H1 (cell line): Measurements from ENCODE around the gene ZNF565. TPM values are rescaled to one million over a fixed set of nuclear protein-coding genes. Genes with fewer than 3 reads are reported as not detected.

ENCODE experiments used
- CTCF ChIA-PET: fragments of 300-600 bp; sonication (Branson Sonifier 250); formaldehyde crosslinking; loops from one replicate; lab custom pipeline; 2021; ENCODE audit not compliant: partially characterized antibody; lab: Charles Lee
- POLR2A ChIA-PET: fragments of 300-600 bp; sonication (Branson Sonifier 250); formaldehyde crosslinking; loops from one replicate; lab custom pipeline; 2021; ENCODE audit warnings: inconsistent platforms; ENCODE audit not compliant: partially characterized antibody; lab: Charles Lee
- DNase-seq, 2 experiments: peaks; one replicate each; pipeline versions ENCODE4 v3.0.0 to v3.0.0-alpha.2; 2010 to 2022; ENCODE audit warnings: low spot score in 2 of 2, low read depth in 1 of 2, mixed read lengths in 1 of 2
- FAIRE-seq: peaks from 2 replicates; lab custom pipeline; 2011; peaks lifted over from hg19 to GRCh38; lab: Jason Lieb, UNC
- H2AFZ ChIP-seq: 2 replicates; pipeline ENCODE4 v1.8.1; 2012; ENCODE audit warnings: low read length, inconsistent platforms
- H2AK5ac ChIP-seq: 2 replicates; pipeline ENCODE4 v1.6.1; 2013; ENCODE audit warnings: low read depth, low read length
- H2BK120ac ChIP-seq: replicated peaks from 2 replicates; pipeline ENCODE3; 2013; ENCODE audit warnings: low read depth, low read length, inconsistent platforms
- H2BK12ac ChIP-seq: 2 replicates; pipeline ENCODE4 v1.6.1; 2013; ENCODE audit warnings: low read depth, low read length
- H2BK15ac ChIP-seq: 2 replicates; pipeline ENCODE4 v1.6.1; 2013; ENCODE audit warnings: low read length
- H2BK20ac ChIP-seq: 2 replicates; pipeline ENCODE4 v1.6.1; 2013; ENCODE audit warnings: low read length
- H2BK5ac ChIP-seq: 2 replicates; pipeline ENCODE4 v1.6.1; 2013; ENCODE audit warnings: low read depth, low read length
- H3K14ac ChIP-seq: 2 replicates; pipeline ENCODE4 v1.6.1; 2013; ENCODE audit warnings: inconsistent platforms; ENCODE audit not compliant: insufficient read length
- H3K18ac ChIP-seq: 2 replicates; pipeline ENCODE4 v1.6.1; 2013; ENCODE audit warnings: low read length; ENCODE audit errors: extremely low read depth
- H3K23ac ChIP-seq: 2 replicates; pipeline ENCODE4 v1.6.1; 2013; ENCODE audit warnings: inconsistent platforms; ENCODE audit not compliant: insufficient read length
- H3K23me2 ChIP-seq: 2 replicates; pipeline ENCODE4 v1.6.1; 2013; ENCODE audit warnings: low read depth, low read length
- H3K27ac ChIP-seq: 2 replicates; pipeline ENCODE4 v1.6.1; 2011; ENCODE audit warnings: low read depth, low read length, inconsistent platforms
- H3K27me3 ChIP-seq, 4 experiments: replicated peaks in 1 of 4; 1 replicate in 1 of 4; 2 replicates in 3 of 4; pipeline versions ENCODE4 v1.6.1 to v1.8.1; 2011 to 2013; ENCODE audit warnings: low read length in 3 of 4, mild to moderate bottlenecking in 3 of 4, inconsistent platforms in 2 of 4, mixed read lengths in 2 of 4, moderate library complexity in 1 of 4; ENCODE audit not compliant: control insufficient read depth in 3 of 4, insufficient read depth in 3 of 4; ENCODE audit errors: extremely low read depth in 1 of 4
- H3K36me3 ChIP-seq, 4 experiments: 2 replicates each; pipeline versions ENCODE4 v1.6.1 to v1.8.1; 2011 to 2013; ENCODE audit warnings: mild to moderate bottlenecking in 4 of 4, low read length in 3 of 4, moderate library complexity in 2 of 4, control low read depth in 1 of 4, inconsistent platforms in 1 of 4; ENCODE audit not compliant: insufficient read depth in 4 of 4, control insufficient read depth in 2 of 4
- H3K4ac ChIP-seq: replicated peaks from 2 replicates; pipeline ENCODE3; 2013; ENCODE audit warnings: low read length, low read depth, mixed read lengths, inconsistent platforms; ENCODE audit not compliant: insufficient read length
- H3K4me1 ChIP-seq, 4 experiments: replicated peaks in 1 of 4; 1 replicate in 1 of 4; 2 replicates in 3 of 4; pipeline versions ENCODE4 v1.6.1 to v1.8.1; 2011 to 2013; ENCODE audit warnings: low read length in 3 of 4, inconsistent platforms in 2 of 4, mixed read lengths in 1 of 4; ENCODE audit not compliant: insufficient read depth in 4 of 4, control insufficient read depth in 3 of 4
- H3K4me2 ChIP-seq, 2 experiments: 2 replicates each; pipeline versions ENCODE4 v1.6.1 to v1.8.1; 2011 to 2013; ENCODE audit warnings: low read depth in 2 of 2, low read length in 2 of 2, control low read depth in 1 of 2, inconsistent platforms in 1 of 2, mild to moderate bottlenecking in 1 of 2; ENCODE audit not compliant: insufficient read depth in 1 of 2
- H3K4me3 ChIP-seq, 4 experiments: fragments of 200-600, 300-600 bp in 1 of 4; sonication (generic), shearing (Covaris generic), sonication (Bioruptor Twin) in 1 of 4; 2 replicates each; pipeline versions ENCODE4 v1.5.1 to v1.8.1; 2011 to 2016; ENCODE audit warnings: low read length in 4 of 4, low read depth in 3 of 4, control low read depth in 2 of 4, inconsistent platforms in 2 of 4, mild to moderate bottlenecking in 2 of 4, mixed read lengths in 1 of 4, moderate library complexity in 1 of 4; ENCODE audit not compliant: insufficient read depth in 2 of 4; ENCODE audit errors: extremely low read depth in 1 of 4
- H3K56ac ChIP-seq: replicated peaks from 2 replicates; pipeline ENCODE3; 2013; ENCODE audit warnings: low read depth, mild to moderate bottlenecking, mixed read lengths, low read length, inconsistent platforms; ENCODE audit not compliant: insufficient read length
- H3K79me1 ChIP-seq: 2 replicates; pipeline ENCODE4 v1.6.1; 2013; ENCODE audit warnings: low read depth, low read length, control low read depth
- H3K79me2 ChIP-seq, 2 experiments: 2 replicates each; pipeline versions ENCODE4 v1.6.1 to v1.8.1; 2012 to 2013; ENCODE audit warnings: low read length in 2 of 2, mild to moderate bottlenecking in 2 of 2, inconsistent platforms in 1 of 2; ENCODE audit not compliant: insufficient read depth in 2 of 2, control insufficient read depth in 1 of 2
- H3K9ac ChIP-seq, 4 experiments: replicated peaks in 1 of 4; 1 replicate in 1 of 4; 2 replicates in 3 of 4; pipeline versions ENCODE4 v1.6.1 to v1.8.1; 2011 to 2013; ENCODE audit warnings: low read depth in 3 of 4, low read length in 3 of 4, control low read depth in 2 of 4, mild to moderate bottlenecking in 2 of 4, moderate library complexity in 2 of 4, inconsistent platforms in 1 of 4; ENCODE audit errors: extremely low read depth in 1 of 4
- H3K9me3 ChIP-seq, 2 experiments: 2 replicates each; pipeline versions ENCODE4 v1.6.1 to v1.8.1; 2012 to 2013; ENCODE audit warnings: mild to moderate bottlenecking in 2 of 2, moderate library complexity in 2 of 2, control low read depth in 1 of 2, inconsistent platforms in 1 of 2, low read depth in 1 of 2, low read length in 1 of 2, mixed read lengths in 1 of 2; ENCODE audit not compliant: insufficient read depth in 2 of 2
- H4K20me1 ChIP-seq, 2 experiments: replicated peaks in 1 of 2; 2 replicates each; pipeline versions ENCODE3 to v1.8.1; 2011 to 2013; ENCODE audit warnings: inconsistent platforms in 2 of 2, low read length in 2 of 2, mild to moderate bottlenecking in 1 of 2; ENCODE audit not compliant: insufficient read depth in 2 of 2, control insufficient read depth in 1 of 2
- H4K5ac ChIP-seq: 2 replicates; pipeline ENCODE4 v1.6.1; 2013; ENCODE audit warnings: low read length, low read depth, mixed read lengths, inconsistent platforms; ENCODE audit not compliant: insufficient read length
- H4K8ac ChIP-seq: 2 replicates; pipeline ENCODE4 v1.8.0; 2013; ENCODE audit warnings: mild to moderate bottlenecking, moderate library complexity, low read length, inconsistent platforms; ENCODE audit not compliant: insufficient read depth; ENCODE audit errors: extremely low read depth
- H4K91ac ChIP-seq: replicated peaks from 2 replicates; pipeline ENCODE3; 2013; ENCODE audit warnings: low read length, mixed read lengths, inconsistent platforms; ENCODE audit not compliant: insufficient read length
- BACH1 ChIP-seq: IDR thresholded peaks from 2 replicates; pipeline ENCODE4 v1.6.1; 2012; ENCODE audit warnings: low read length, improper control_type of control experiment
- BRCA1 ChIP-seq: IDR thresholded peaks from 2 replicates; pipeline ENCODE4 v1.6.1; 2012; ENCODE audit warnings: low read depth, low read length, improper control_type of control experiment
- CBX5 ChIP-seq: fragments of 300-800, 300-1000 bp; sonication (generic); IDR thresholded peaks from 2 replicates; pipeline ENCODE4 v1.7.1; 2016; ENCODE audit warnings: antibody characterized with exemption, low read length, low read depth
- CREB1 ChIP-seq: IDR thresholded peaks from 2 replicates; pipeline ENCODE4 v1.6.1; 2012; ENCODE audit warnings: inconsistent platforms
- EP300 ChIP-seq, 2 experiments: IDR thresholded peaks; 1 replicate in 1 of 2; 2 replicates in 1 of 2; pipeline ENCODE4 v1.6.1; 2011 to 2012; ENCODE audit warnings: low read depth in 2 of 2, low read length in 2 of 2, mild to moderate bottlenecking in 2 of 2, borderline replicate concordance in 1 of 2, inconsistent platforms in 1 of 2, moderate library complexity in 1 of 2
- GABPA ChIP-seq: IDR thresholded peaks from 2 replicates; pipeline ENCODE4 v1.6.1; 2011; ENCODE audit warnings: mild to moderate bottlenecking, low read length, moderate library complexity, borderline replicate concordance; ENCODE audit not compliant: insufficient read depth
- HDAC6 ChIP-seq: IDR thresholded peaks from one replicate; pipeline ENCODE4 v1.7.1; 2012; ENCODE audit warnings: low read depth, mild to moderate bottlenecking, inconsistent platforms, low read length, moderate library complexity
- JUND ChIP-seq: IDR thresholded peaks from 2 replicates; pipeline ENCODE4 v1.6.1; 2011; ENCODE audit warnings: mild to moderate bottlenecking, improper control_type of control experiment, low read length
- MAX ChIP-seq: IDR thresholded peaks from 2 replicates; pipeline ENCODE4 v1.6.1; 2012; ENCODE audit warnings: inconsistent platforms
- NRF1 ChIP-seq: IDR thresholded peaks from 2 replicates; pipeline ENCODE4 v1.6.1; 2011; ENCODE audit warnings: mild to moderate bottlenecking, low read depth, low read length, improper control_type of control experiment
- RXRA ChIP-seq: IDR thresholded peaks from 2 replicates; pipeline ENCODE4 v1.6.1; 2011; ENCODE audit warnings: low read depth, mild to moderate bottlenecking, low read length, moderate library complexity; ENCODE audit not compliant: insufficient read depth
- TAF1 ChIP-seq: IDR thresholded peaks from 2 replicates; pipeline ENCODE4 v1.6.1; 2011; ENCODE audit warnings: mild to moderate bottlenecking, low read depth, low read length
- TAF7 ChIP-seq: optimal IDR thresholded peaks from 2 replicates; pipeline ENCODE3; 2011; ENCODE audit warnings: low read depth, mild to moderate bottlenecking, inconsistent platforms, low read length, moderate library complexity, borderline replicate concordance
- TCF12 ChIP-seq: IDR thresholded peaks from 2 replicates; pipeline ENCODE4 v1.6.1; 2011; ENCODE audit warnings: low read depth, mild to moderate bottlenecking, low read length
- WGBS, 2 experiments: shearing (Covaris generic) in 1 of 2; methylation state at CpG; one replicate each; pipeline versions ENCODE4 v1.1.6 to v1.1.7; 2013 to 2015; ENCODE audit warnings: low lambda C conversion rate in 2 of 2, mixed read lengths in 2 of 2, inconsistent platforms in 1 of 2, low coverage in 1 of 2, missing lambda C conversion rate in 1 of 2; ENCODE audit not compliant: insufficient replicate concordance in 2 of 2, insufficient coverage in 1 of 2, insufficient read length in 1 of 2; ENCODE audit errors: extremely low coverage in 1 of 2, missing lambda C conversion rate in 1 of 2; 5-methylcytosine and 5-hydroxymethylcytosine counted together
- polyA plus RNA-seq, 7 experiments: library from polyadenylated mRNA; depleted of rRNA in 3 of 7; stranded (reverse) in 5 of 7; unstranded in 2 of 7; fragments of >200 nt in 5 of 7; fragments of 200-250 nt in 2 of 7; gene quantifications; 1 replicate in 5 of 7; 2 replicates in 1 of 7; 4 replicates in 1 of 7; pipeline versions ENCODE4 v1.2.1 to v1.2.3, GENCODE V29; 2011 to 2013; ENCODE audit warnings: missing spikeins in 2 of 7, mixed read lengths in 2 of 7
- total RNA-seq: library from RNA; stranded (reverse); fragmentation: NEBNext Ultra II Directional; extraction: Animal tissue kit (Norgen Biotek cat#: 25700); gene quantifications from 2 replicates; pipeline ENCODE4 v1.2.1, GENCODE V29; 2021

ZNF565 gene
- total and polyA plus RNA-seq, 2 of the 8 experiments (the other 6 are each of a cell fraction or from before 2014, with no cell fraction given): 0.89 to 3.1 TPM

- Histone ChIP-seq H3K27ac (0 out of 2 replicates have a peak overlapping the region, but pooled peaks have one; percentile 36), H2BK20ac (no peak overlapping the region), H2BK12ac (no peak overlapping the region), H2BK15ac (no peak overlapping the region), H3K4ac (no peak overlapping the region), H3K4me3 (peak overlapping the region; percentile 89 to 98 (median 97)), H2AFZ (no peak overlapping the region), H2BK5ac (0 out of 2 replicates have a peak overlapping the region, but pooled peaks have one; percentile 82), H3K23ac (no peak overlapping the region), H2AK5ac (no peak overlapping the region), H3K9me3 (no peaks in the 10 kb centered on the region), H3K18ac (no peak overlapping the region), H3K4me1 (peaks cover 0 to 6% (median 5%) of the 10 kb centered on the region in 4 experiments; a peak in 3 of 7 replicates), H3K79me2 (peaks cover 0 to 12% of the 10 kb centered on the region in 2 experiments; a peak in 1 of 4 replicates), H3K14ac (no peak overlapping the region), H3K27me3 (no peaks in the 10 kb centered on the region), H3K9ac (peak overlapping the region in 3 of 4 experiments; percentile 1 to 54 (median 32); a peak in 4 of 7 replicates), H3K4me2 (peak overlapping the region; percentile 70 to 96), H3K36me3 (peaks cover 6 to 11% (median 9%) of the 10 kb centered on the region in 4 experiments; a peak in 7 of 8 replicates), H2BK120ac (no peak overlapping the region), H3K56ac (no peak overlapping the region), H4K8ac (no peak overlapping the region; the same call in 1 of the 2 replicates), H4K20me1 (peaks cover 0 to 3% of the 10 kb centered on the region in 2 experiments), H4K5ac (no peak overlapping the region), H4K91ac (no peak overlapping the region), H3K79me1 (peaks cover 3% of the 10 kb centered on the region), H3K23me2 (peaks cover 13% of the 10 kb centered on the region; the same call in 1 of the 2 replicates)
- DNase-seq (no peak), FAIRE-seq (no peak)
- ChIA-PET CTCF (interaction anchor here (1.0 to 2.7 kb wide), 4 partner anchors 11 to 34 kb away, joined by 3 to 18 read pairs (median 6); no protein-coding TSS in a partner anchor), POLR2A (interaction anchor here (0.6 to 2.0 kb wide), 12 partner anchors 10 to 1260 kb away, joined by 3 to 13 read pairs (median 4); partner anchors contain the start of genes THAP8, WDR62, ZNF146 and ZNF565)
- 79% methylated on average over 5 of the region's 7 CpGs; no CpG with 5 or more reads in 1 of the 2 experiments for WGBS, 2 experiments
- TF ChIP-seq HDAC6: no peak
- no peak for TF ChIP-seq EP300 (IDR thresholded peaks at IDR 0.05; ENCODE audit: borderline replicate concordance in 1 of 2, low read depth in 2 of 2, low read length in 2 of 2)
- no peak for TF ChIP-seq TCF12
- no peak for TF ChIP-seq TAF7
- no peak for TF ChIP-seq BRCA1
- TF ChIP-seq JUND: no peak
- no peak for TF ChIP-seq BACH1
- TF ChIP-seq CBX5: no peak
- TF ChIP-seq MAX: no peak
- TF ChIP-seq CREB1: no peak
- TF ChIP-seq NRF1: no peak
- TF ChIP-seq GABPA: no peak
- no peak for TF ChIP-seq TAF1
- TF ChIP-seq RXRA: no peak
Measured at GRCh38 chr19:36139120-36139472, 75.4 kb downstream of the ZNF565 start.
